H9 (cell line): Measurements from ENCODE around the gene NKX2-3. TPM values are rescaled to one million over a fixed set of nuclear protein-coding genes. Genes with fewer than 3 reads are reported as not detected.

Experiments used
- DNase-seq: peaks from one replicate; pipeline ENCODE4 v3.0.0-alpha.2; 2017
- H2AFZ ChIP-seq: one replicate; pipeline ENCODE4 v1.6.1; 2013; ENCODE audit warnings: mild to moderate bottlenecking, low read length, control low read depth, moderate library complexity
- H2AK5ac ChIP-seq: 2 replicates; pipeline ENCODE4 v1.6.1; 2013; ENCODE audit warnings: low read length, control low read depth, mixed read lengths; ENCODE audit not compliant: insufficient read length
- H2BK120ac ChIP-seq: one replicate; pipeline ENCODE4 v1.6.1; 2013; ENCODE audit warnings: low read depth, mild to moderate bottlenecking, low read length, control low read depth, inconsistent platforms; ENCODE audit not compliant: poor library complexity, severe bottlenecking
- H2BK12ac ChIP-seq: 2 replicates; pipeline ENCODE4 v1.6.1; 2013; ENCODE audit warnings: low read length, control low read depth, mixed read lengths, low read depth; ENCODE audit not compliant: insufficient read length
- H2BK15ac ChIP-seq: 2 replicates; pipeline ENCODE4 v1.6.1; 2013; ENCODE audit warnings: low read depth, low read length, control low read depth
- H2BK20ac ChIP-seq: one replicate; pipeline ENCODE4 v1.6.1; 2013; ENCODE audit warnings: low read depth, mild to moderate bottlenecking, low read length, control low read depth, inconsistent platforms; ENCODE audit not compliant: poor library complexity, severe bottlenecking
- H2BK5ac ChIP-seq: 2 replicates; pipeline ENCODE4 v1.6.1; 2013; ENCODE audit warnings: low read length, control low read depth, mixed read lengths; ENCODE audit not compliant: insufficient read length
- H3K14ac ChIP-seq: 2 replicates; pipeline ENCODE4 v1.6.1; 2013; ENCODE audit warnings: low read length, control low read depth; ENCODE audit not compliant: insufficient read depth
- H3K18ac ChIP-seq: 2 replicates; pipeline ENCODE4 v1.6.1; 2013; ENCODE audit warnings: low read depth, mild to moderate bottlenecking, mixed read lengths, low read length, control low read depth; ENCODE audit not compliant: insufficient read length
- H3K23ac ChIP-seq: 2 replicates; pipeline ENCODE4 v1.6.1; 2013; ENCODE audit warnings: low read length, control low read depth, mixed read lengths, low read depth; ENCODE audit not compliant: insufficient read length
- H3K23me2 ChIP-seq: 2 replicates; pipeline ENCODE4 v1.6.1; 2013; ENCODE audit warnings: low read depth, mild to moderate bottlenecking, mixed read lengths, low read length, control low read depth; ENCODE audit not compliant: insufficient read length, poor library complexity, severe bottlenecking
- H3K27ac ChIP-seq: 2 replicates; pipeline ENCODE4 v1.5.1; 2013; ENCODE audit warnings: low read length, control low read depth, mixed read lengths, low read depth; ENCODE audit not compliant: insufficient read length
- H3K27me3 ChIP-seq: 2 replicates; pipeline ENCODE4 v1.6.1; 2013; ENCODE audit warnings: low read length, control low read depth, inconsistent platforms; ENCODE audit not compliant: insufficient read depth
- H3K4ac ChIP-seq: 2 replicates; pipeline ENCODE4 v1.6.1; 2013; ENCODE audit warnings: low read depth, mild to moderate bottlenecking, control low read depth, inconsistent platforms, low read length, moderate library complexity
- H3K4me1 ChIP-seq: 2 replicates; pipeline ENCODE4 v1.6.1; 2013; ENCODE audit warnings: low read length, control low read depth, inconsistent platforms; ENCODE audit not compliant: insufficient read depth
- H3K4me2 ChIP-seq: 2 replicates; pipeline ENCODE4 v1.6.1; 2013; ENCODE audit warnings: low read length, control low read depth, mixed read lengths; ENCODE audit not compliant: insufficient read length, insufficient read depth
- H3K56ac ChIP-seq: 2 replicates; pipeline ENCODE4 v1.6.1; 2013; ENCODE audit warnings: low read depth, mild to moderate bottlenecking, mixed read lengths, low read length, control low read depth; ENCODE audit not compliant: insufficient read length
- H3K79me1 ChIP-seq: 2 replicates; pipeline ENCODE4 v1.6.1; 2013; ENCODE audit warnings: low read depth, mild to moderate bottlenecking, moderate library complexity, low read length, control low read depth, inconsistent platforms; ENCODE audit not compliant: insufficient read depth, poor library complexity, severe bottlenecking
- H3K79me2 ChIP-seq: 2 replicates; pipeline ENCODE4 v1.6.1; 2013; ENCODE audit warnings: low read length, control low read depth, inconsistent platforms; ENCODE audit not compliant: insufficient read depth
- H3K9ac ChIP-seq: 2 replicates; pipeline ENCODE4 v1.6.1; 2013; ENCODE audit warnings: low read length, control low read depth, mixed read lengths; ENCODE audit not compliant: insufficient read length; ENCODE audit errors: extremely low read depth
- H3K9me3 ChIP-seq: one replicate; pipeline ENCODE4 v1.6.1; 2013; ENCODE audit warnings: low read depth, low read length, inconsistent platforms; ENCODE audit not compliant: control insufficient read depth
- H3T11ph ChIP-seq: one replicate; pipeline ENCODE4 v1.6.1; 2013; ENCODE audit warnings: mild to moderate bottlenecking, low read length, control low read depth, inconsistent platforms
- H4K20me1 ChIP-seq: one replicate; pipeline ENCODE4 v1.6.1; 2013; ENCODE audit not compliant: control insufficient read depth, insufficient read length, insufficient read depth
- H4K5ac ChIP-seq: 2 replicates; pipeline ENCODE4 v1.6.1; 2013; ENCODE audit warnings: low read depth, mild to moderate bottlenecking, mixed read lengths, low read length, control low read depth; ENCODE audit not compliant: insufficient read length
- H4K8ac ChIP-seq: replicated peaks from 2 replicates; pipeline ENCODE4 v1.6.1; 2013; ENCODE audit warnings: low read length, control low read depth, mixed read lengths, low read depth; ENCODE audit not compliant: insufficient read length
- H4K91ac ChIP-seq: 2 replicates; pipeline ENCODE4 v1.6.1; 2013; ENCODE audit warnings: low read depth, mild to moderate bottlenecking, moderate library complexity, mixed read lengths, low read length, control low read depth; ENCODE audit not compliant: insufficient read length
- H3K27ac Mint-ChIP-seq, 3 experiments: 2 replicates in 2 of 3; 3 replicates in 1 of 3; pipeline ENCODE4 v1.8.0; 2020 to 2021; ENCODE audit warnings: mixed read lengths in 3 of 3, mild to moderate bottlenecking in 1 of 3, moderate library complexity in 1 of 3
- H3K27me3 Mint-ChIP-seq: 2 replicates; pipeline ENCODE4 v1.8.0; 2021; ENCODE audit warnings: low read depth, mild to moderate bottlenecking, moderate library complexity, mixed read lengths
- H3K36me3 Mint-ChIP-seq, 3 experiments: 2 replicates in 2 of 3; 3 replicates in 1 of 3; pipeline ENCODE4 v1.8.0; 2020 to 2021; ENCODE audit warnings: low read depth in 3 of 3, mixed read lengths in 3 of 3; ENCODE audit not compliant: insufficient read depth in 1 of 3
- H3K4me1 Mint-ChIP-seq, 2 experiments: 2 replicates each; pipeline ENCODE4 v1.8.0; 2020; ENCODE audit warnings: mixed read lengths in 2 of 2
- H3K4me3 Mint-ChIP-seq, 2 experiments: 2 replicates in 1 of 2; 3 replicates in 1 of 2; pipeline ENCODE4 v1.8.0; 2020 to 2021; ENCODE audit warnings: mild to moderate bottlenecking in 2 of 2, mixed read lengths in 2 of 2, moderate library complexity in 1 of 2
- H3K9me3 Mint-ChIP-seq, 2 experiments: 2 replicates in 1 of 2; 3 replicates in 1 of 2; pipeline ENCODE4 v1.8.0; 2020; ENCODE audit warnings: mild to moderate bottlenecking in 2 of 2, mixed read lengths in 2 of 2, moderate library complexity in 1 of 2
- whole genome bisulfite sequencing: extraction: QIAGEN DNeasy Blood & Tissue Kit; methylation state at CpG from one replicate; pipeline ENCODE4 v1.1.7; 2013; ENCODE audit warnings: missing lambda C conversion rate, low lambda C conversion rate, mixed read lengths; ENCODE audit not compliant: insufficient read length; ENCODE audit errors: extremely low coverage; 5-methylcytosine and 5-hydroxymethylcytosine counted together
- total RNA-seq: library from RNA; stranded (reverse); gene quantifications from 2 replicates; pipeline ENCODE4 v1.2.1, GENCODE V29; 2021
- TF ChIP-seq, protein P1 (sequence below): fragments of 200-600 bp; sonication (generic); conservative IDR thresholded peaks from 3 replicates; pipeline ENCODE4 v1.8.0; 2021; ENCODE audit warnings: antibody characterized with exemption, mild to moderate bottlenecking

The NKX2-3 gene
- total RNA-seq, 1 experiment from 2014 or later = not detected

DNA sequence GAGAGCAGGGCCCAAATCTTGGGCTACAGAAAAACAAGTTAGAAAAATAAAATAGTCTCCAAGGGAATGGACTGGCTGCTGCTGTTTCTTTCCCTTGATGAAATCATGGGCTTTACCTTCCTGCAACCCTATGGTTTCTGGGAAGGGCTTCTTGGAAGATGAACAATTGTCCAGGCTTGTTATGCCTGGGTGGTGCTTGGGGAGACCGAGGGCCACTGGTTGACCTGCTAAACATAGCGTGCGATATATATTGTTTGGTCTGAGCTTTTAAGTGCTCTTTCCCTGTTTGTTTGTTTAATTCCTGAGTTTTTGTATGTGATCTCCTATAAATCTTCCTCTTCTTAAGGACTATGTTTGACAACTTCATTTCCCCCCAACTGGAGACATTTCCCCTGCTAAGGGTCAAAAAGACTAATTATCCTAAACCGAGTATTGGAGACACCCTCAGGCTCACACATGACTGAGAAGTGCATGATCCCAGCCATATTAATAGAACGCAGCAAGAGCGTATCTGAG is 49.6 kb downstream of the NKX2-3 start:
- Histone ChIP-seq H2AFZ (no peak overlapping the region), H3K14ac (no peak overlapping the region), H3K79me2 (no peaks in the 10 kb centered on the region), H3K4me2 (no peak overlapping the region), H3K27me3 (no peaks in the 10 kb centered on the region), H4K8ac (no peak overlapping the region), H2BK5ac (no peak overlapping the region), H3K23ac (no peak overlapping the region), H3K9ac (no peak overlapping the region), H3K9me3 (no peaks in the 10 kb centered on the region), H2BK20ac (no peak overlapping the region), H3K4ac (no peak overlapping the region), H3T11ph (no peak overlapping the region), H3K27ac (no peak overlapping the region), H2BK120ac (no peak overlapping the region), H3K79me1 (no peaks in the 10 kb centered on the region), H3K56ac (no peak overlapping the region), H4K5ac (no peak overlapping the region), H2BK15ac (no peak overlapping the region), H4K91ac (no peak overlapping the region), H3K18ac (no peak overlapping the region), H2AK5ac (no peak overlapping the region), H4K20me1 (no peaks in the 10 kb centered on the region), H3K23me2 (no peaks in the 10 kb centered on the region), H3K4me1 (no peaks in the 10 kb centered on the region), H2BK12ac (no peak overlapping the region)
- Mint-ChIP-seq H3K36me3 (no peaks in the 10 kb centered on the region), H3K9me3 (no peaks in the 10 kb centered on the region), H3K4me1 (peaks cover 5% of the 10 kb centered on the region in 2 experiments; a peak in 3 of 4 replicates), H3K27ac (peak overlapping the region in 1 of 3 experiments; percentile 28; a peak in 2 of 7 replicates), H3K27me3 (peaks cover 12% of the 10 kb centered on the region), H3K4me3 (no peak overlapping the region)
- DNase-seq = no peak
- no CpG with 5 or more reads among the region's 6 CpGs for WGBS
- TF ChIP-seq, protein P1, sequence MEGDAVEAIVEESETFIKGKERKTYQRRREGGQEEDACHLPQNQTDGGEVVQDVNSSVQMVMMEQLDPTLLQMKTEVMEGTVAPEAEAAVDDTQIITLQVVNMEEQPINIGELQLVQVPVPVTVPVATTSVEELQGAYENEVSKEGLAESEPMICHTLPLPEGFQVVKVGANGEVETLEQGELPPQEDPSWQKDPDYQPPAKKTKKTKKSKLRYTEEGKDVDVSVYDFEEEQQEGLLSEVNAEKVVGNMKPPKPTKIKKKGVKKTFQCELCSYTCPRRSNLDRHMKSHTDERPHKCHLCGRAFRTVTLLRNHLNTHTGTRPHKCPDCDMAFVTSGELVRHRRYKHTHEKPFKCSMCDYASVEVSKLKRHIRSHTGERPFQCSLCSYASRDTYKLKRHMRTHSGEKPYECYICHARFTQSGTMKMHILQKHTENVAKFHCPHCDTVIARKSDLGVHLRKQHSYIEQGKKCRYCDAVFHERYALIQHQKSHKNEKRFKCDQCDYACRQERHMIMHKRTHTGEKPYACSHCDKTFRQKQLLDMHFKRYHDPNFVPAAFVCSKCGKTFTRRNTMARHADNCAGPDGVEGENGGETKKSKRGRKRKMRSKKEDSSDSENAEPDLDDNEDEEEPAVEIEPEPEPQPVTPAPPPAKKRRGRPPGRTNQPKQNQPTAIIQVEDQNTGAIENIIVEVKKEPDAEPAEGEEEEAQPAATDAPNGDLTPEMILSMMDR = no peak
